Memory B cell (primary cell): ENCODE data around the gene SLC66A3.

Source experiments
- ATAC-seq: fragments of 150-1000 bp; cut with Tn5 transposase; 2 replicates; pipeline ENCODE4 v1.10.0; 2021; ENCODE audit warnings: low read depth, mild to moderate bottlenecking, moderate library complexity
- DNase-seq, 2 donors: peaks; one replicate each; pipeline ENCODE4 v3.0.0; 2022; ENCODE audit warnings: low spot score in 2 of 2
- H3K27ac Mint-ChIP-seq: one replicate; pipeline ENCODE4 v1.8.0; 2022; ENCODE audit warnings: mild to moderate bottlenecking, moderate library complexity, mixed read lengths
- H3K27me3 Mint-ChIP-seq: one replicate; pipeline ENCODE4 v1.8.0; 2022; ENCODE audit warnings: mixed read lengths
- H3K36me3 Mint-ChIP-seq: one replicate; pipeline ENCODE4 v1.8.0; 2022; ENCODE audit warnings: mild to moderate bottlenecking, mixed read lengths
- H3K4me1 Mint-ChIP-seq: one replicate; pipeline ENCODE4 v1.8.0; 2022; ENCODE audit warnings: mixed read lengths
- H3K4me3 Mint-ChIP-seq: one replicate; pipeline ENCODE4 v1.8.0; 2022; ENCODE audit warnings: mild to moderate bottlenecking, moderate library complexity, mixed read lengths
- H3K9me3 Mint-ChIP-seq: one replicate; pipeline ENCODE4 v1.8.0; 2022; ENCODE audit warnings: mixed read lengths

Gene SLC66A3

DNA sequence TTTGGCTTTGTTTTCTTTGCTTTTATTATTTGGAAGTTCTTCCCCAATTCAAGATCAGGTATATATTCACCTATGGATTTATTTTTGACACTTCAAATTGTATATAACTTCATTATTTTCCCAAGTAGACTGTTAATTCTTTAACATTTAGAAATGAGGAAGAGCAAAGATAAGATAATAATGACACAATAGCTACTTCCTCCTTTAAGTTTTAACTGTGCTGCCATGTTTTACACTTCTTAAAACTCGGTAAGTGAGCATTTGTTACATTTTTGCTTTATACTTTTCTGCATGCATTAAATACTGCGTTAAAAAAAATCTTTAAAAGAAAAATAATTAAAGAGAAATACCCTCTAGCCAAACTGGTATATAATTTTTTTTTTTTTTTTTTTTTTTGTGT is 32.5 kb downstream of the SLC66A3 start:
- Mint-ChIP-seq H3K27ac (no peak overlapping the region), H3K4me1 (no peaks in the 10 kb centered on the region), H3K9me3 (no peaks in the 10 kb centered on the region), H3K36me3 (peaks cover 12% of the 10 kb centered on the region), H3K27me3 (no peaks in the 10 kb centered on the region), H3K4me3 (no peak overlapping the region)
- ATAC-seq, result no peak
- no peak for DNase-seq

DNA sequence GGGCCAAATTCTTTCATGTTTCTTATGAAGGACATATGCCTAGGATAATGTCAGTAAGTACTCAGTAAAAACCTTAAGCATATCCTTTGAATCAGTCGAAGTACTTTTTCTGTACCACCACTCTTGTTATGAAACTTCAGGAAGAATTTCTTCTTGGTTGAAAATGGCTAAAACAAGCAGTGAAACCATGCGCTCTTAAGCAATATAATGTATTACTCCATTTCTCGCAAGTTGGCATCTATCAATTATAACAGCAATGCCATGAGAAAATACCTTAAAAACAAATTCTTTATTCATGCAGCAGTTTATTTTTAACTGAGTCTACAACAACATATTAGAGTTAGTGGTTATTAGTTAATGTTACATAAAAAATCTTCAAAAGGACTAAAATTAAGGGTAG is 41.0 kb downstream of the SLC66A3 start:
- Mint-ChIP-seq H3K4me1 (no peaks in the 10 kb centered on the region), H3K4me3 (no peak overlapping the region), H3K36me3 (peaks cover 23% of the 10 kb centered on the region), H3K9me3 (no peaks in the 10 kb centered on the region), H3K27me3 (no peaks in the 10 kb centered on the region), H3K27ac (peak overlapping the region; percentile 45)
- no peak for ATAC-seq
- DNase-seq, result no peak

DNA sequence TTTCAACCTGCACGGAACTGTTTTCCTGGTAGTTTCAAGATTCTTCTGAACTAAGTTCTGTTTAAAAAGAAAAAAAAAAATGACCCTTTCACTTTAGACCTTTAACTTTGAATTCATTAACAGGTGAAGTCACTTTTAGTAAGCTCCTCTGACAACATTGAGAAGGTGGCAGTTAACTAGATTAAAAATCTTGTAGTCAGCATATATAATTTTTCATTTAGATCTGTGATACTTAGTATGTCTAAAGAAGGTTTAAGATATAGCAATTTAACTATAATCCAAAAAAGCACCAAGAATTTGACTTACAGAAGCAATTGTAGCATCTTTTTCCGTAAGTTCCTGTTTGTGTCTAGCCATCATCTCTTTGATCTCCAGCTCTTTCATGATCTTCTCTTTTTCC is 45.4 kb downstream of the SLC66A3 start:
- no peak overlapping the region for H3K4me3 Mint-ChIP-seq
- peaks cover 3% of the 10 kb centered on the region for H3K4me1 Mint-ChIP-seq
- ATAC-seq (no peak), DNase-seq (no peak)
- no peak overlapping the region for H3K27ac Mint-ChIP-seq
- H3K36me3 Mint-ChIP-seq, result peaks cover 21% of the 10 kb centered on the region
- no peaks in the 10 kb centered on the region for H3K27me3 Mint-ChIP-seq
- no peaks in the 10 kb centered on the region for H3K9me3 Mint-ChIP-seq

DNA sequence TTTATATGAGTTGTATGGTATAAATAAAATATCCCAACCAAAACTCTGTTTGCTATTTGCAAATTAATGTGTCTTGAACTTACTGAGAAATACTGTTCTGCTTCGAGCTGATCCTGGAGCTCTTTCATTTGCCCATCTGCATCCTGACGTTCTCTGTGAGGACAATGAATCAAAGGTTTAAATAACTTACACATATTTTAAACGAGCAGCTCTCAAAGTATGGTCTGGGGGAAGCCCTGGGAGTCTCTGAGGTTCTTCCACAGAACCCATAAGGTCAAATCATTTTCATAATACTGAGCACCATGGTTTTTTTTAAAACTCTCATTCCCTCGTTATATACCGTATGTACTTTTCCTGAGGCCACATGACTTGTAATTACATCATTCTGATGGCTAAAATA is 46.7 kb downstream of the SLC66A3 start:
- Mint-ChIP-seq H3K9me3 (no peaks in the 10 kb centered on the region), H3K4me3 (no peak overlapping the region), H3K27ac (no peak overlapping the region), H3K27me3 (no peaks in the 10 kb centered on the region), H3K4me1 (peaks cover 3% of the 10 kb centered on the region), H3K36me3 (peaks cover 26% of the 10 kb centered on the region)
- DNase-seq, result no peak
- no peak for ATAC-seq

DNA sequence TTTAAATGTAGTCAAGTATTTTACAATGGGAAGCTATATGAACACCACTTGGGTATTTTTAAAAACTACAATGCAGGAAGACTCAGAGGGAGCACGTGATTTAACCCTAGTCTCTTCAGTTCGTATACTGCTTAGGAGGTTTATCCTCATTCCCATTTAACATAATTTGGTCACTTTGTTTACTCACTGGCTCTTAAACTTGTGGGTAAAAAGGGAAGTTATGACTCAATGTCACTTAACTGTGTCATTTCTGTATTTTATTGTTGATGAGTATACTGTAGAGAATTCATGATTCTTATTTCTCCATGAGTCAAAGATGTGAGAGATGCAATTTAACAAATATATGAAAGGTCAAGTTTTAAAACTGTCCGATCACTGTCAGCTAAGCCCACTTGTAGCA is 48.2 kb downstream of the SLC66A3 start:
- ATAC-seq, result no peak
- no peak for DNase-seq
- no peaks in the 10 kb centered on the region for H3K27me3 Mint-ChIP-seq
- peak overlapping the region; percentile 50 for H3K27ac Mint-ChIP-seq
- no peaks in the 10 kb centered on the region for H3K9me3 Mint-ChIP-seq
- H3K4me3 Mint-ChIP-seq, result no peak overlapping the region
- peaks cover 3% of the 10 kb centered on the region for H3K4me1 Mint-ChIP-seq
- H3K36me3 Mint-ChIP-seq, result peaks cover 32% of the 10 kb centered on the region

DNA sequence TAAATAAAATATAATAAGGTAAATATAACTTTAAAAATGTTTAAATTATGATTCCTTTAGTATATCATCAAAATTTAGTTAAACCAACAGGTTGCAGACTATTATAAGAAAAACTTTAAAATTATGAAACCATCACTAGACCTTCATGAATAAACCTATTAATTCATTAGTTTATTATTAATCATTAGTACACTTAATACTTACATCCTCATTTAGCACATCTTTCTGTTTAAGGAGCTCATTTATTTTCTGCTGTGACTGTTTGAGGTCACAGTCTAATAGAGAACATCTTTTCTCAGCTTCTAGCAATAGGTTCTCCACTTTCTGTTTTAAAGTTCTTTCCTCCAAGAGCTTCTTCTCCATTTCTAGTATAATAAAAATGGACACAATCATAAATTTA is 52.8 kb downstream of the SLC66A3 start:
- ATAC-seq, result no peak
- Mint-ChIP-seq H3K4me1 (peaks cover 3% of the 10 kb centered on the region), H3K36me3 (peaks cover 32% of the 10 kb centered on the region), H3K27ac (no peak overlapping the region), H3K9me3 (no peaks in the 10 kb centered on the region), H3K27me3 (no peaks in the 10 kb centered on the region), H3K4me3 (no peak overlapping the region)
- DNase-seq, result no peak

DNA sequence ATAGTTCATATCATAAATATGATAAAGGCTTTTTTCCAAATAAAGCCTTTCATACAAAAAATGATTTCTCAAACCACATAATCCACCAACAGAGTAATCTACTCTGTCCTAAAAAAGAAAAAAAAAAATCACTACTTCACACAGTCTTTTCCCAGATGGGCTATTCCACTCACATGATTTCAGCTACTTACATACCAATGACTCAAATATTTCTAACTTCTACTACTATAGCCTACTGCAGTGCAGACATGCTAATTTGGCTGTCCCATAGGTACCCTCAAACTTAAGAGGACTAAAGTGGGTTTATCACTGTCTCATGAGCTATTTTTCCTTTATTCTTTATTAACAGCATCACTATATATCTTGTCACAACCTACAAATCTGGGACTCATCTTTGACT is 57.4 kb downstream of the SLC66A3 start:
- Mint-ChIP-seq H3K27ac (no peak overlapping the region), H3K4me3 (no peak overlapping the region), H3K27me3 (no peaks in the 10 kb centered on the region), H3K4me1 (no peaks in the 10 kb centered on the region), H3K9me3 (no peaks in the 10 kb centered on the region), H3K36me3 (peaks cover 33% of the 10 kb centered on the region)
- no peak for ATAC-seq
- no peak for DNase-seq

DNA sequence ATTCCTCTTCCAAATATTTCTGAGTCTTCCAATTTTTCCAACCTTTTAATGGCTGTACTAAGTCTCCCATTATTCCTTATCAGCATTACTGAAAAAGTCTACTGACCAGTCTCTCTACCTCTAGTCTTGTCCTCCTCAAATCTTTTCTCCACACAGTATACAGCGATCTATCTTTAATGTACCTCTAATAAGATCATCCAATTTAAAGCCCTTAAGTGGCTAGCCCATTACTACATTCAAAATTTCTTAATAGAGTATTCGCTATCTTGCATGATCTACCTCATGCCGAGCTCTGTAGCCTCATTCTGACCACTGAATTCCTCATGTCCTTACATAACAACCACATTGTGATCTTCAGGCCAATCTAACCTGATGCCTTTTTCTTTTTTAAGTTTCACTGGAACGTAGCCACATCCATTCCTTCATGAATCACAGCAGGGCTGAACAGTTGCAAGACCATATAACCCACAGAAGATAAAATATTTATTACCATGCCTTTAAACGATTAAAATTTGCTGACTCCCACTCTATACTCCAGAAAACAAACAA is 57.9 kb downstream of the SLC66A3 start:
- Mint-ChIP-seq H3K27me3 (no peaks in the 10 kb centered on the region), H3K4me3 (no peak overlapping the region), H3K4me1 (no peaks in the 10 kb centered on the region), H3K9me3 (no peaks in the 10 kb centered on the region), H3K36me3 (peaks cover 32% of the 10 kb centered on the region), H3K27ac (no peak overlapping the region)
- ATAC-seq, result no peak
- DNase-seq, result no peak

DNA sequence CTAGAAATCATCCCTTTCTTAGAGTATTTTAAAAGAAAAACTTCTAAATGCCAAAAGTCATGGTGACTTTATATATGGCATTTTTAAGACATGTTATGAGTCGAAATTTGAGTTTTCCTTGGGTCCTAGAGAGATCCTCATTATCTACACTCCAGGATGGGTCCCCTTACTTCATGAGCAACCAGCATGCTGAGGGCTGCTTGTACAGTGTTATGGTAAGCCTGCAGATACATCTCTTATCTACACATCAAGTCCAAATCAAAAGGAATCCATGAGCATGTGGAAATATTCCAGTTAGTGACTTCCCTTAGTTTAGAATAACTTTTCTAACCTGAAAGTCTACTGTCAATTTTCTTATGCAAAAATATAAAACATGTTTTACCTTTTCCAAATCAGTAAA is 58.7 kb downstream of the SLC66A3 start:
- Mint-ChIP-seq H3K4me3 (no peak overlapping the region), H3K4me1 (no peaks in the 10 kb centered on the region), H3K36me3 (peaks cover 31% of the 10 kb centered on the region), H3K27me3 (no peaks in the 10 kb centered on the region), H3K9me3 (no peaks in the 10 kb centered on the region), H3K27ac (no peak overlapping the region)
- DNase-seq (no peak), ATAC-seq (no peak)

DNA sequence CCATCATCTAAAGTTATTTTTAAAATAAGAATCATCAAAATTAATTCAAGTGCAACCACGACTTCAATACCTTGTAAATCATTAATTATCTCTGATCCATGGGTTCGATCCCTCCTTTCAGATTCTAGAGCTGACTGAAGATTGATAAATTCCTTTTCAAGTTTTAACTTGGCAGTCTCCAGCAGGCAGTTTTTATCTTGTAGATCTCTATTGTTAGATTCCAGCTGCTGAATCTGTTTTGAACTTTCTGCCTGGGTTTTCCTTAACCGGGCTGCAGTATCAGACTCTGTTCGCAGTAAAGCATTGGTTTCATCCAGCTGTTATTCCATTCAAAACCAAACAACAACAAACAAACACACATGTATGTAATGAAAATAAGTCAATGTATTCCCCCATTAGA is 59.5 kb downstream of the SLC66A3 start:
- H3K27me3 Mint-ChIP-seq, result no peaks in the 10 kb centered on the region
- no peak overlapping the region for H3K4me3 Mint-ChIP-seq
- H3K9me3 Mint-ChIP-seq, result no peaks in the 10 kb centered on the region

DNA sequence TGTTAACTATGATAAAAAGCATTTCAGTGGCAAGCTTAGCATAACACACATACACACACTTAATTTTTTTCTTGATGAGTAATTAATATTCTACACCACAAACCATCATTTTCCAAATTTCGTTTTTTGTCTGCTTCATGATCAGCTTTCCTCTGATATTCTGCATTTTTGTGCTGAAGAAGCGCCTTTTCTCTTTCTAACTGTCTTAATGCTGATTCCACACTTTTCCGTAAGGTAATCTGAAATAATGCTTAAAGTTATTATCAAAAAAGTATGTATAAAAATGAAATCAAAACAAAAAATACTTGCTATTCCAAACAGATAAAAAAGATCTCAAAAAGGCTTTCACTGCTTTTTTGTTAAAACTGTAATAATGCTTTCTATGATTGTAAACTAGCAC is 60.1 kb downstream of the SLC66A3 start:
- H3K9me3 Mint-ChIP-seq, result no peaks in the 10 kb centered on the region
- no peak overlapping the region for H3K4me3 Mint-ChIP-seq
- peaks cover 39% of the 10 kb centered on the region for H3K36me3 Mint-ChIP-seq
- DNase-seq, result no peak
- H3K27ac Mint-ChIP-seq, result no peak overlapping the region
- ATAC-seq, result no peak
- H3K27me3 Mint-ChIP-seq, result no peaks in the 10 kb centered on the region
- no peaks in the 10 kb centered on the region for H3K4me1 Mint-ChIP-seq

More for the DNA sequence above, 59.5 kb downstream of the SLC66A3 start:
- Mint-ChIP-seq H3K27ac (no peak overlapping the region), H3K4me1 (no peaks in the 10 kb centered on the region), H3K36me3 (peaks cover 36% of the 10 kb centered on the region)
- DNase-seq (no peak), ATAC-seq (no peak)

DNA sequence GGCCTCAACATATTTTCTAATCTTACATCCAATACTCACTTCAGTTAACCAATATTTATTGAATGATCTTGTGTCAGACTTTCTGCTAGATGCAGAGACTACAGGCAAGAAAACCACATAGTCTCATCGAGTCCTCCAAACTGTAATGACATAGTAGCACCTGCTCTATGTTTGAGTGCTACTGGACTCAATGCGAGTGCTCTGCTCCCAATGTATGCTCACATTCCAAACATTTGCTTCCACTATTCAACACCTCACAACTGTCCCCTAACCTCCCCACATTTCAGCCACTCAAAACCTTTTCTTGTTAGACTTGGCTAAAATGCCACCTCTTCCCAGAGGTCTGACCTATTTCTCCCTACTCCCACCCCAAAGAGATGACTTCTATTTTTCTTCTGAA is 65.2 kb downstream of the SLC66A3 start:
- Mint-ChIP-seq H3K27me3 (no peaks in the 10 kb centered on the region), H3K9me3 (no peaks in the 10 kb centered on the region), H3K27ac (no peak overlapping the region), H3K36me3 (peaks cover 27% of the 10 kb centered on the region), H3K4me3 (no peak overlapping the region), H3K4me1 (peaks cover 3% of the 10 kb centered on the region)
- ATAC-seq (no peak), DNase-seq (no peak)

DNA sequence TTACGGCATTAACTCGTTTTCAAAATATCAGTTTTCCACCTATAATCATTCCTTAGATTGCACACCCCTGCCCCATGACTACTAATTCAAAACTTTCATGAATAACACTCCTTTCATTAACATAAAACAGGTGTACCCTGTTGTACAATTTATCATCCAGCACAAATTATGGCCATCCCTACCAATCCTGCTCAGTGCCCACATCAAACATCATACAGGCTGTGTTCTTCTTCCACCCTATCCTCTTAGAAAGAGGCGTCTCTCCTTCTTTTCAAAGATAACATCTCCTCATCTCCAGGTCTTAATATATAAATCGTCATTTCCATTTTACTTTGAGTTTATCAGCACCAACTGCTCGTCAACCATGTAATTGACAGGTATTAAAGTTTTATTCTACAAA is 67.6 kb downstream of the SLC66A3 start:
- DNase-seq, result no peak
- Mint-ChIP-seq H3K4me1 (peaks cover 3% of the 10 kb centered on the region), H3K4me3 (no peak overlapping the region), H3K9me3 (no peaks in the 10 kb centered on the region), H3K36me3 (peaks cover 24% of the 10 kb centered on the region), H3K27me3 (no peaks in the 10 kb centered on the region), H3K27ac (no peak overlapping the region)
- ATAC-seq, result no peak

DNA sequence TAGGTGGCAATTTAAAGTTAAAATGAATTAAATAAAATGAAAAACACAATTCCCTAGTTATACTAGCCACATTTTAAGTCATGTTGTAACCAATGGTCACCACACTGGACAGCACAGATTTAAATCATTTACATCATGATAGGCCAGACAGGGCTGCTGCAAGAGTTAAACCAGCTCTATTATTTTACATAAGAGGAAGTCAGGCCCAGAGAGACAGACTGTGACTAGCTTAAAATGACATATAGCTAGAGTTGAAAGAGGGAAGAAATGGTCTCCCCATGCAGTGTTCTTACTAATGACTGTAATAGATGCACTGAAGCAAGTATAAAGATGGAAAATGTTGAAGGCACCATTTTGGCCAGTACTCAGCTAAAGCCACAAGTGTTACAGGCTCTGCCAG is 69.6 kb downstream of the SLC66A3 start:
- no peak overlapping the region for H3K4me3 Mint-ChIP-seq
- no peak overlapping the region for H3K27ac Mint-ChIP-seq
- H3K4me1 Mint-ChIP-seq, result peaks cover 7% of the 10 kb centered on the region
- no peaks in the 10 kb centered on the region for H3K9me3 Mint-ChIP-seq
- no peaks in the 10 kb centered on the region for H3K27me3 Mint-ChIP-seq
- peaks cover 21% of the 10 kb centered on the region for H3K36me3 Mint-ChIP-seq
- DNase-seq, result no peak
- no peak for ATAC-seq

DNA sequence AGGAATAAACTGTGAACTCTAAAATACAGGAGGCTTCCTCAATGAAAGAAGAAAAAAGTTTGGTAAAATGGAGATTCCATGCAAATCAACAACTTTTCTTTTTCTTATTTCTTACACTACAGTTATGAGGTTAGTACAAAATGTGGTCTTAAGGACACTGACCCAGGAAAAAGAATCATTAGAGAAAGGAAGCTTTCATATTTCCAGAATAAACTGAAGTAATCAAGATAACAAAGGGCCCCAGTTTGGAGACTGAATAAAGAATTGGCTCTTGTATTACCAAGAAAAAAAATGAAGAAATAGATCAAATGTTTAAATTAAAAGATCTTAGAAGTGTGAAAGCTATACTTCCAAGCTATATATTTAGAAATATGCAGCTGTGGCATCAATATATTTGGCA is 72.3 kb downstream of the SLC66A3 start:
- no peaks in the 10 kb centered on the region for H3K27me3 Mint-ChIP-seq
- H3K36me3 Mint-ChIP-seq, result peaks cover 13% of the 10 kb centered on the region
- no peak overlapping the region for H3K27ac Mint-ChIP-seq
- peaks cover 7% of the 10 kb centered on the region for H3K4me1 Mint-ChIP-seq
- no peaks in the 10 kb centered on the region for H3K9me3 Mint-ChIP-seq
- H3K4me3 Mint-ChIP-seq, result no peak overlapping the region
- ATAC-seq (no peak), DNase-seq (no peak)
